SHP77 treated with DMSO at 0.1 percent for 48 hours (cell line): Measurements from ENCODE around the gene STRBP.

ENCODE experiments used
- DNase-seq: peaks from one replicate; lab custom pipeline; 2025; lab: John Stamatoyannopoulos, UW

The STRBP gene

GRCh38 chr9:123096987-123097386 is 171.4 kb downstream of the STRBP start:
- no peak for DNase-seq

GRCh38 chr9:123093141-123093540 is 175.2 kb downstream of the STRBP start:
- DNase-seq = no peak

- DNase-seq = no peak
Observed at GRCh38 chr9:123091459-123091858, 176.9 kb downstream of the STRBP start.

GRCh38 chr9:123090956-123091355 is 177.4 kb downstream of the STRBP start:
- no peak for DNase-seq

- DNase-seq = no peak
Observed at GRCh38 chr9:123090198-123090896, 178.0 kb downstream of the STRBP start.

- DNase-seq = no peak
Observed at GRCh38 chr9:123089790-123090189, 178.6 kb downstream of the STRBP start.

- no peak for DNase-seq
Observed at GRCh38 chr9:123089040-123089439, 179.3 kb downstream of the STRBP start.

GRCh38 chr9:123087359-123087888 is 181.0 kb downstream of the STRBP start:
- DNase-seq = no peak

- no peak for DNase-seq
Observed at GRCh38 chr9:123085916-123086315, 182.5 kb downstream of the STRBP start.

- DNase-seq = no peak
Observed at GRCh38 chr9:123084256-123084655, 184.1 kb downstream of the STRBP start.

- no peak for DNase-seq
Observed at GRCh38 chr9:123083680-123084079, 184.7 kb downstream of the STRBP start.

GRCh38 chr9:123081824-123082223 is 186.6 kb downstream of the STRBP start:
- peak; percentile 3 for DNase-seq

GRCh38 chr9:123080444-123080843 is 187.9 kb downstream of the STRBP start:
- DNase-seq = no peak

- DNase-seq = no peak
Observed at GRCh38 chr9:123074628-123075027, 193.8 kb downstream of the STRBP start.

- DNase-seq = no peak
Observed at GRCh38 chr9:123073991-123074422, 194.4 kb downstream of the STRBP start.

GRCh38 chr9:123073441-123073840 is 194.9 kb downstream of the STRBP start:
- no peak for DNase-seq

GRCh38 chr9:123072407-123072995 is 195.9 kb downstream of the STRBP start:
- no peak for DNase-seq
